Right hindlimb (tissue), 1 donor: ENCODE results near the gene PXT1.
A peak's percentile ranks its signal among the peaks of the same experiment; 100 is the strongest.

Experiments used
- DNase-seq: peaks from one replicate; pipeline ENCODE4 v3.0.0-alpha.2; 2018

PXT1 gene

DNA sequence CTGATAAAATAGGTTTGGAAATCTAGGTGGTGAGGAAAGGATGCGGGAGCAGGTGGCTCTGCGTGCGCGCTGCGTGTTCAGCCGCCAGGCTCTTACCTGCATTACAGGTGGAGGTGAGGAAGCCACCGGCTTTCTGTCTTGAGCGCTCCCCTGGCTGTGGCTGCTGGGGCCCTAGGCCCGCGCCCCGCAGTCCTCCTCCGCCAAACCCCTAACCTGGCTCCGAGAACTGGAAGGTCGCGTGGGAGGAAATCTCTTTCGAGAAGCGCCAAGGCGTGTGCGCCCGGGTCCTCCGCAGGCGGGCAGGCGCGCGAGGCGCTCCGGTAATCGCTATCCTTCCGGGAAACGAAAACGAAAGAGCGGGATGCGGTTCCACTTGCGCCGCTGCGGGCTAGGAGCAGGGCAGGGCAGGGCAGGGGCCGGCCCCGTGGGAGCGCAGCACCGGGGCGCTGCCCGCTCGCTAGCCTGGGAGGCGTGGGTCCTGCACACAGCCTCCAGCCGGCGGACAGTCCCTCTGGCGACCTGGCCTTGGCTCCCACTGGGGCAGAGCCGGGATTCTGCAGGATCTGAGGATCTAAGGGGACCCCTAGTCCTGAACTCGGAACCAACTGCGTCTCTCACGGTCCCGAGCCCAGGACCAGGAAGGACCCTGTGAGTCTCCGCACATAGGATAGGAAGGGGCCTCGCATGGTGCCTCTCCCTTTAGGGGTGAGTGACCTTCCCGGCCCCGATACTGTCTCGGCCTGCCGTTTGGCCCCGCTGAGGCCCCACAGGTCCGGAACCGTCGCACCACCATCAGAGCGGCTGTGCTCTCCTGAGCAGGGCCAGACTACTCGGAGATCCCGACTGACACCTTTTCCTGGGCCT lies 55.0 kb downstream of the PXT1 start, which contains the start of gene ETV7:
Gene ETV7 (minus strand): TSS at position 230 of the 864 bp plus-strand sequence. CDS start 128 bp downstream, at position 102.
- peak; percentile 42 for DNase-seq

DNA sequence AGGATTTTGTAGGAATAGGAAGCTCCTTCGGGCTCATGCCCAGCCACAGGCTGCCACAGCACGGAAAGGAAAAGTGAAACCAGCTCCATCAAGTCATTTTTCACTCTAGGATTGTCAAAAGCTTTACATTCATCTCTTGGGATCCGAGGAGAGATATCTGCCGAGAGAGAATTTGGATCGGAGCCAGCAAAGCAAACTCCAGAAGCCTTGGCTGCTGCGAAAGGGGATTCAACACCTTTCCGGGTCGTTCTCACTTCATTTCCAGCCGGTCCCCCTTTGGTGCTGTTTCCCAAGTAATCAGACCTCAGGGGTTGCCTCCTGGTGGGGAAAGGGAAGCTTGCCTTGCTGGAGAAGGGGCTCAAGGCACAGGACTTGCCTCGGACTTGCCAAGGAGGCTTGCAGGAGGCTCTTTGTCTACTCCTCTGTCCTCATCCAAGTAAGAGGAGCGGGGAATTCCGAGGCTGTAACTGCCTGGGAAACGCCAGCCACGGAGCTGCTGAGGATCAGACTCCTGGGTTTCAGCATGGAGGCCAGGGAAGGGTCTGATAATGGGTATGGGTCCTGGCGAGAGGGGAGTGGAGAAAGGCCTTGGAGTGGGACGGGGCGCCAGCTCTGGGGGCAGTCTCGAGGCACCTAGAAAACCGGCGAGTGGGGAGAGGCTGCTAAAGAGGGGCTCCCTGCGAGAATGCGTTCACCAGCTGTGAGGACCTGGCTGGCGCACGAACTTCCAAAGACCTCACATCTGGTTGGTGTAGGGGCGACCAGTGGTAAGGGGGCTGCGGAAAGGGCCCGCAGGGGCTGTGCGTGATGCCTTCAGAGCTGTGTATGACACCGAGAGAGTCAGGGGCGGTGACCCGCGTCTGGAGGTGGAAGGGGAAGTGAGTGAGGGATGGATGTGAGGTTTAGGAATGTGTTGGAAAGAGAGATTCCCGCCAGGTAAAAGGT lies 55.9 kb downstream of the PXT1 start:
- peak; percentile 51 for DNase-seq

DNA sequence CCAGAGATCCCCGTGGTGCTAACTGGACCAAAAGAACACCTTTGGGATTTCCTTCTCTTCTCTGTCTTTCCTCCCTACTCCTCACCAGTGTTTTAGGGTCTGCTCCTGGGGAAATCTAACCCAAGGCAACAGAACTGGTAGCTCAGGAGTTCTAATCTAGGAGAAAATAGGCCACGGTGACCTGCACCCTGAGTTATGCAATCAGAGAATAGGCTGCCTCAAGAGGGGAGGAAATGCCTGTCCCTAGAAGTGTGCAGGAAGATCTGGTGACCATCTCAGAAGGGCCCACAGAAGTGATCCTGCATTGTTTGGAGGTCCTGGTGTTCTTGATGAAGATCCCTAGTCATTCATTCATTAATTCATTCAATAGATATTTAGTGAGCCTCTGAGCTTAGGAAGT lies 58.6 kb downstream of the PXT1 start:
- DNase-seq = no peak

DNA sequence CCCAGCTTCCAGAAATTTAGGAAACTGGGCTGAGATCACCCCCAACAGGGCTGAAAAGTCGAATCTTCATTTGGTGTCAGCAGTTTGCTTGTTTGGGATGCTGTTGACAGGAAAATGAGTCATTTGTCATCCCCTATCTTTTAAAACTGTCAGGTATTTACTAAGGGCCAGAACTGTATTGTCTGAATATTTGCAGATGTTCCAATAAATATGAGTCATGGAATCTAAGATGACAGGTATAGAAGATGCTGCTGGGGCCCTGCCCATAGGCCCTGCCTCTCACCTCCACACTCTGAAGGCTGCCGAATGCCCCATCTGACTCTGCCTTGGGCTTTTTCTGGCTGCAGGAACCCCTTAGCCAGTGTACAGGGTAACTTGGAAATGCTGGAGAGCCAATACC lies 59.0 kb downstream of the PXT1 start:
- no peak for DNase-seq

DNA sequence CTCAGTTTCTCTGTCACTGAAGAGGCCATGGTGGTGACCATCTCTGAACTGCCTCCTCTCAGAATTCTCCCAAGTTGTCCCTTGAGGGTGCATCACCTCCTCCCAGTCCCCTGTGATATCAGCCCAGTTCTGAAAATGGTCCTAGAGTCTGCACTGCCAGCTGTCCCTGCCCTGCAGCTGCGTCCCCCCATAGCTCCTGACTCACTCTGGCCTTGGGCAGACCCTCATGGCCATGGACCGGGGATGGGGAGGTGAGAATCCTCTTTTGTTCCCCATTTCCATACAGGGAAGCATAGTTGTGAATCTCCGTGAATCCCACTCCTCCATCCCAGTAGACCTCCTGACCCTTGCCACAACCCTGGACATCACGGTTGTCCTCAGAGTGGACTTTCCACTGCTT lies 59.7 kb downstream of the PXT1 start:
- no peak for DNase-seq

DNA sequence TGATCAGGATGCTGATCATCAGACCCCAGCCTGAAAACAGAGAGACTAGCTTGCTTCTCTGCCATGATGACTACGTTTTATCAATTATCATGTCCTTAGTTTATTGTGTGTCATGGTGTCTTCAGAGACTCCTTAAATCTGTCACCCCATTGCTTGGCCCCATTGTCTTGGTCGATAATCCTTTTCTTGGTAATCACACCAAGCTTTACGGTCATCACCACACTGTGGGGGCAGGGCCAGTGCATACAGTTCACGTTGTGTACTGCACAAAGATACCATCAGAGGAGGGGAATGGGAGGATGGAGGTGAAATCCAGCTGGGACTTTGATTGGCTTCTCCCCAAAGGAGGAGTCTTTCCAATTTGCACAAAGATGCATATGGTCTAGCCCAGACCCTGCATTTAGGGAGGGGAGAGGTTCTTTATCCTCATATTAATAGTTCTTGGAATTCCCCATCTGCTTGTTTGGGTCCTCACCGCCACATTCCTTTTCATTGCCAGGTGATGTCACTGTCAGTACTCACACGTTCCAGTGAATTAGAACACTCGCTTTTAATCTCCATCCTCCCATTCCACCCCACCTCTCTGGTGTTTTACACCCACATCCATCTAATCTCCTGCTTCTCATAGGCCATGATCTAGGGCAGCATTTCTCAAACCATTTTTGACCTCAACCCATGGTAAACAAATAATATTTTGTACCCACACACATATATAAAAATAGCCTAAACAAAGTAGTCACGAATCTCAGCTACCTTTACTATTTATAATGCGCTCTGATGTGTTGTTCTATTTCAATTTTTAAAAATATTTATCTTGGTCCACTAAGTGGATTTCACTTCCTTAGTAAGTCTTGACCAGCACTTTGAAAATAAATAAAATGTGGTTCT lies 60.9 kb downstream of the PXT1 start:
- DNase-seq = no peak

DNA sequence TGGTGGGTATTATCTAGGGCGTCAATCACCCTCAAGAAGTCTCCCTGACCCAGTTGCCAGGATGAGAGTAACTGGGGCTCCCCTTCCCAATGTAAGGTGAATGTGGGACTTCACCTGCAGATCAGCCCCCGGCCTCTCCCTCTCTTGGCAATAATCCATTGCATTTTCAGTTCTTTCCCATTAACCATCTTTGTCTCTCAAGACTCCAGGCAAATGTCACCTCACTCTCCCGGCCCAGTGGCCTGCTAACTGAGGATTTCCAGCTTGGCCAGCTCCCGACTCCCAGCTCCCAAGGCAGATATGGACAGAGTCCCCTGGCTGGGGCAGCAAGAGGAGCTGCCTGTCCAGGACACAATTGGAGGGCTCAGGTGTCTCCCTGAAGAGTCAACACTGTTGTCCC lies 62.5 kb downstream of the PXT1 start:
- DNase-seq = no peak

DNA sequence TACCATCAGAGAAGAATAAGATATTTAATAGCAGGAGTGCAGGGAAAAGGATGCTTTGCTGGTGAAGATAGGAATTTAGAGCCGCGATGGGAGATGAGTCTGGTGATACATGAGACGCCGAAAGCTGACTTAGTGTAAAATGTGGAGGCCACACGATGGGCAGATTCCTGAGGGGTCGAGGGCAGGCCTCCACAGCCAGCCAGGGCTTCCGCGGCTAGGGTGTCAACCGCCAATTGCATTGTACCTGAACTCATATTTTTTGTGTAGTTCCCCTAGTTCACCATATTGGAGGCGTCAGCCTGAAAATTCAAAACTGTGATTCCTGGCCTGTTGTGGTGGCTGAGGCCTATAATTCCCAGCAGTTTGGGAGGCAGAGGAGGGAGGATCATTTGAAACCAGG lies 63.7 kb downstream of the PXT1 start:
- DNase-seq = no peak

DNA sequence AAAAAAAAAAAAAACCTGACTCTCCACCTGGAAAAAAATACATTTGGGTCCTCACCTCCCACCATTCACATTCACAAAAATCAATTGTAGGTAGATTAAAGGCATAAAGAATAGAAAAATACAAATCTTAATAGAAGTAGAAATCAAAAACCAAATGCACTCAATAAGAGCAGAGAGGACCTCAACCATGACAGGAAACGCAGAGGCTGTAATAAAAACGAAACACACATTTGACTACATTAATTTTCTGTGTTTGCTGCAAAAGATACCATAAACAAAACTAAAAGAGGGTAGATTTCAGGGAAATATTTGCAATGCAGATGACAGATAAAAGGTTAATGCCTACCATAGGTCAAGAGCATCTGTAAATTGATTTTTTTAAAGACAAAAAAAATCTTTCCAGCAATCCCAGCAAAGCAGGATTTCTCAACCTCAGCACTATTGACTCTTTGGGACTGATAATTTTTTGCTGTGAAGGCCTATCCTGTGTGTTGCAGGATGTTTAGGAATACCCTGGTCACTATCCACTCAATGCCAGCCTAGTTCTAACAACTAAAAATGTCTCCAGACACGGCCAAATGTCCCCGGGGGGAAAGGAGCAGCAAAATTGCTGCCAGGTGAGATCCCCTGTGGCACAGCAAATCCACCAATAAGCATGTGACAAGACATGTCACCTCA lies 64.3 kb downstream of the PXT1 start:
- DNase-seq = no peak

DNA sequence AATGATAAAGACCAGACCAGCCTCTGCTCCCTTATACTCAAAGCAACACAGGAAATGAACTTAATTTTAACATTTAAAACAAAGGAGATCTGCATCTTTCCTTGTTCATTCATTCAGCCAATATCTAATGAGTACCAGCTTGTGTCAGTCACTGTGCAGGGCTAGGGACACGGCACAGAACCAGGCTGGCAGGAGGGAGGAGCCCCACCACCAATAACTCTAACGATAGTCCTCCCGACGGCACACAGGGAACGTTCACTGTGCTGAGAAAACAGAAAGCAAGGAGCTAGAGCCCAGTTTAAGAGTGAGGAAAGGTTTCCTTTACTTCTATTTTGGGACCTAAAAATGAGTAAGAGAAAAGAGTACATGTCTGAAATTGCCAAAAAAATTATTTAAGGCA lies 65.1 kb downstream of the PXT1 start:
- DNase-seq = no peak

DNA sequence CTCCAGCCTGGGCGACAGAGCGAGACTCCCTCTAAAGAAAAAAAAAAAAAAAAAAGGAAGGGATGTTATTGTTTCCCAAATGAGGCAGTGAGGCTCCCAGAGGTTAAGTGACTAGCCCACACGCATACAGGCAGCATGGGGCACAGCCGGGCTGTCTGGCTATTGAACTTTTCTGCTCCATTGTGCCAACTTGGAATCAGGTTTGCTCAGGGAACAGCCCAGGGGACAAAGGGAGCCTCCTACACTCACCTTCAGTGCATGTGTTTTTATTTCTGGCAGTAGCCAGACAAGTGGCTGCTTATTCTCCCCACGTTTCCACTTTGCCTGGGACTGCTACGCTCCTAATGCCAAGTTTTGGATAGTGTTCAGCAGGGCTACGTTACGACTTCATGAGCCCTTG lies 65.9 kb downstream of the PXT1 start:
- no peak for DNase-seq

DNA sequence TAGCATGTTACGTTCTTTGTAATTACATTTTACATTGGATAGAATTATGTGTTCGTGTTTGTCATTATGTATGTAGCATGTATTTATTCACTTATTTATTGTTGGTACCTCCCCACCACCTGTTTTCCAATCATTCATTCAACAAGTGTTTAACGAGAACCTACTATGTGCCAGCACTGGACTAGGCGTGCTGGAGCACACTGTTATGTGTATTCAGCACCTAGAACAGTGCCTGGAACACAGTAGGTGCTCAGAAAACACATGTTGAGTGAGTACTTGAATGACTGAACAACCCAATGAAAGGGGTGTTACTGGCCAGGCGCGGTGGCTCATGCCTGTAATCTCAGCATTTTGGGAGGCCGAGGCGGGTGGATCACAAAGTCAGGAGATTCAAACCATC lies 66.5 kb downstream of the PXT1 start:
- DNase-seq = no peak

DNA sequence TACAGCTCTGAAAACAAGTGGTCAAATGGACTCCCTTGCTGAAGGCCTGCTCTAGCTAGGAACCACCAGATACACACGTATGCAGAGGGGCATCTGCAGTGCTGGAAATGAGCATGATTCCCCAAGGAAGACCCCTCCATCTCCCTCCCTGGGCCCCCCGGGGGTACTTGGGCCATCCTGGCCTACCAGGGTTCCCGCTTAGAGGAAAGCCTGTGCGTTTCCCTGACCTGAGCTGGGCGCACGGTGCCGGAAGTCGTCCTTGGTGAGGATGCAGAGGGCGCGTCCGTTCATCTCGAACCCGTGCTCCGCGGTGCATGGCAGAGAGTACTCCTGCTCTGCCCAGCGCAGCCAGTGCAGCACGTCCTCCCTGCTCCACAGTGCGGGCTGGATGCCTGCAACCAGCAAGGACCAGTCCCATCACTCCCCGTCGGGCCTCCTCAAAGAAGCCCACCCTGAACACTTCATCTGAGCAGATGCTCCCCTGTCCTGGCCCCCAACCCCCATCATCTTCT lies 67.0 kb downstream of the PXT1 start:
- DNase-seq = no peak

DNA sequence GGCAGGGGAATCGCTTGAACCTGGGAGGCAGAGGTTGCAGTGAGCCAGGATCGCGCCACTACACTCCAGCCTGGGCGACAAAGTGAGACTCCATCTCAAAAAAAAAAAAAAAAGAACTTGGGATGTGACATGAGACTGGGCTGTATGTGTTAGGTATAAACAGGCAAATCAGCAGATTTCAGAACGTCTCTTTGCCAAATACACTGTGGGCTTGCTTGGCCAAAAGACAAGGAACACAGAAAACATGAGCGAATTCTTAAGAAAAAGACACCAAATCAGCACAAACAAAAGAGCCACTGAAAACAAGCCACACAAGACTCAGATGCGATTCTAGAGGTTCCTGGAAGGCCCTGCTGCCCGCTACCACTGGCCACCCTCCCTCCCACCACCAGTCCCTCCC lies 67.7 kb downstream of the PXT1 start:
- no peak for DNase-seq

DNA sequence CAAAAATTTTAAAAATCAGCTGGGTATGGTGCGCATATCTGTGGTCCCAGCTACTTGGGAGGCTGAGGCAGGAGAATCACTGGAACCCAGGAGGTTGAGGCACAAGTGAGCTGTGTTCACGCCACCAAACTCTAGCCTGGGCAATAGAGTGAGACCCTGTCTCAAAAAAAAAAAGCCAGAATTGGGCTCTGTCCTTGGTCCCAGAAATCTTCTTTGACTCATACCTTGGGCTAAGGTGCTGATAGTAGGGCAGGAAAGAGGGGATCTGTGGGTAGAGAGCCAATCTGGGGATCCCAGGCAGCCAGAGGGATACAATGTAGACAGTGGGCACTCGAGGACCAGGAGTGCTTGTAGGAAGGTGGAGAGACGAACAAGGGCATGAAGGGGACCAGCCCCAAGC lies 68.5 kb downstream of the PXT1 start:
- DNase-seq = no peak

DNA sequence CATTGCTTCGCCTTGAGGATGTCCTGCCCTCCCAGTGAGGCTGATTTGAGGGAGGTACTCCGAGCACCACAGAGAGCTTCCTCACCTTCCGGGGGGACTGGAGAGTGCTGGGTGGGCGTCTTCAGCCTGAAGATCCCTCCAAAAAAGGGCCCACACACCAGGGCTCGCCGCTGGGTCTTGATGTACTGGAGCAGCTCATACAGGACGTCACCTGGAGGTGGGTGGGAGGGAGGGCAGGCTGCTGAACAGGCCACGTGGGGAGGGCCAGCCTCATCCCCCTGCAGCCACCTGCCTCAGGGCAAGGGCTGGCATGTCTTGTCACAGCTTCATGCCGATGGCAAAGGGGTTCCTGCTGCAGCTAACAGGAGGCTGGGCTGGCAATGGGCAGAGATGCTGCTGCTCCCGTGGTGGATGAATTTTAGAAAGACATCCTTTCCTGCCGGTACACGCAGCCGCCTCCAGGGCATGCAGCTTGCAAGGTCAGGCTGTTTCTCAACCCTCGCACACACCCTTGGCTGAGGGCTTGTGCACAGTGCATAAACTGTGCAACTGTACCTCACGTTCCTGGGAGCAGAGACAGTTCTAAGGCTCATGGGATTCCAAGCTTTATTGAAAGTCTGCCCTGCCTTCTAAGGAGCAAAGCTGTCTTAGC lies 69.2 kb downstream of the PXT1 start:
- no peak for DNase-seq

DNA sequence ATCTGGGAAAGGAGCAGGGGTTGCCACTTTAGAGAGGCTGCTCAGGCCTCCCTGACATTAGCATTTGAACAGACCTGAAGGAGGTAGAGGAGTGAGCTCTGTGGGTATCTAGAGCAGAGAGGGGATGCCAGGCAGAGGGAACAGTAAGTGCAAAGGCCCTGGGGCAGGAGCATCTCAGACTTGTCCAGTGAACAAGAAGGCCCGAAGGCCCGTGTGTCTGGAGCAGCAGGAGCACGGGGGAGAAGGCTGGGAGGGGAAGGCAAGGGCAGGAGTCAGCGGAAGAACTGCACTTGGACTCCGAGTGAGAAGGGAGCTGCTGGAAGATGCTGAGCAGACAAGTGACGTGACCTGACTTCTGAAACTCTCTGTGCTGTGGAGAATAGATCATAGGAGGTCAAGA lies 70.6 kb downstream of the PXT1 start:
- no peak for DNase-seq

DNA sequence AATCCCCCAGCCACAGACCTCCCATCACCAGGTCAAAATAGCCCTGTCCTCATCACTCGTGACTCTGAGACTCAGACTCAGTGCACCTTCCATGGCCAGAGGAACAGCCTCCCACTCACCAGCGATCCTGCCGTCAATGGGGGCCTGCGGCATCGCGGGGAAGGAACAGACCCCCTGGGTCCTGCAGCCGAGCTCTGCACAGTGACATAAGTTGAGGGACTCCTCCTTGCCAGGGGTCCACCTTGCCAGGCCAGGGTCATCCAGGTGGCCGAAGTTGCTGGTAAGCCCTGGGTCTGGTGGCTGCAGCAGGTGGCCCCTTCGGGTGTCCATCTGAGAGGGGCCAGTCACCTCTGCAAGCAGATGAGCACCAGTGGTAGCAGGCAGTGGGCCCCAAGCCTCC lies 71.4 kb downstream of the PXT1 start:
- DNase-seq = no peak

DNA sequence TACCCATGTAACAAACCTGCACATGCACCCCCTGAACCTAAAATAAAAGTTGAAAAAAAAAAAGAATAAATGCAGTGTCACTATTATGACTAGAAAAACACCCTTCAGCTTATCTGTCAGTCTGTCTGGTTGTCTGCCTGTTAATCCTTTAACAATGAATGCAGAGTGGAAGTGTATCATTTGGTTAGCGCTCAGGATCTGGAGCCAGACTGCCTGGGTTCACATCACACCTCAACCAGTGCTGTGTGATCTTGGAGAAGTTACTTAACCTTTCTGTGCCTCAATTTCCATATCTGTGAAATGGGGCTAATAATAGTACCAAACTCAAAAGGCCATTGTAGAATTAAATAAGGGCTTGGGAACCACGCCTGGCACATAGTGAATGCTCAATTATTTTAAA lies 72.0 kb downstream of the PXT1 start:
- DNase-seq = no peak

DNA sequence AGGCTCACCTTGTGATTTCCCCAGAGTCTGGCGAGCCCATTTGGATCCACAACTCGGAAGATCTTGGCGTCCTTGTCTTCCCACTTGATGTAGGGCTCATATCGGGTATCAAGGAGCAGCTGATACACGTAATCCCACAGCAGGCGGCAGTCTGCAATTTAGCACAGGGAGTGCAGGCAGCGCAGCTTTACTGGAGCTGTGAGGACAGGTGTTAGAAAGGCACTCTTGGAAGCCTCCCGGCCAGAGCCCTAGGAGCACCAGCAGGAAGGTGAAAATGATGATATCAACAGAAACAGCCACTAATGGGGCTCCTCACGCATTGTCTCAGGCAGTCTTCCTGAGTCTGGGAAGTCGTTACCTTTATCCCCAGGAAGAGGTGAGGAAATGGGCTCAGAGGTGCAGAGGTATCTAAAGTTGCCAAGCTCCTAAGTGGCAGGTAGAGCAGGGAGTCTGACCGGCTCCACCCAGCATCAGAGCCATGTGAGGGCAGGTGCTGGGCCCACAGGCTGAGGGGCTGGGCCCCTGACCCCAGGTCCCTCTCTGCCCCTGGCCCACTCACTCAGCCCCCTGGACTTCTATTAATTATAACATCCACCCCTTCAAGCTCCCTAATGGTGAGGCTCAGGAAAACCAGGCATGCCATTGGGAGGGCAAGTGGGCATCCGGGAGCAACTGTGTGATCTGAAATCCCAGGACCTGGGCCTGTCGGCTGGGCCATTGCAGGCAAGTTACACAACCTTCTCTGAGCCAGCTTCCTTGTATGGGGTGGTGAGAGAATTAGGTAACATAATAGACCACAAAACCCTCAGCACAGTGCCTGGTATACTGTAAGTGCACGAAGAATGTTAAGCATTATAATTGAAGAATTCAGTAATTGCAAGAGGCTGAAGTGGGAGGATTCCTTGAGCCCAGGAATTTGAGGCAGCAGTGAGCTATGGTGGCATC lies 73.5 kb downstream of the PXT1 start:
- DNase-seq = peak; percentile 48
